NCI-H69 (cell line): ENCODE results near the gene NANOG.
"Not testable (repeated sequence)": the region's sequence is repeated elsewhere in the genome, so short reads cannot be mapped to it uniquely, and the experiment has no call there.

Experiments
- DNase-seq: peaks from one replicate; lab custom pipeline; 2025; lab: John Stamatoyannopoulos, UW

Gene NANOG

DNA sequence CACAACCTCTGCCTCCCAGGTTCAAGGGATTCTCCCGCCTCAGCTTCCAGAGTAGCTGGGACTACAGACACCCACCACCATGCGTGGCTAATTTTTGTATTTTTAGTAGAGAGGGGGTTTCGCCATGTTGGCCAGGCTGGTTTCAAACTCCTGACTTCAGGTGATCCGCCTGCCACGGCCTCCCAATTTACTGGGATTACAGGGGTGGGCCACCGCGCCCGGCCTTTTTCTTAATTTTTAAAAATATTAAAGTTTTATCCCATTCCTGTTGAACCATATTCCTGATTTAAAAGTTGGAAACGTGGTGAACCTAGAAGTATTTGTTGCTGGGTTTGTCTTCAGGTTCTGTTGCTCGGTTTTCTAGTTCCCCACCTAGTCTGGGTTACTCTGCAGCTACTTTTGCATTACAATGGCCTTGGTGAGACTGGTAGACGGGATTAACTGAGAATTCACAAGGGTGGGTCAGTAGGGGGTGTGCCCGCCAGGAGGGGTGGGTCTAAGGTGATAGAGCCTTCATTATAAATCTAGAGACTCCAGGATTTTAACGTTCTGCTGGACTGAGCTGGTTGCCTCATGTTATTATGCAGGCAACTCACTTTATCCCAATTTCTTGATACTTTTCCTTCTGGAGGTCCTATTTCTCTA lies at the start of gene NANOG:
NANOG (plus strand) TSS at position 519 of the 645 bp plus-strand sequence. CDS start 213 bp downstream, outside the sequence.
- not testable (repeated sequence) for DNase-seq

DNA sequence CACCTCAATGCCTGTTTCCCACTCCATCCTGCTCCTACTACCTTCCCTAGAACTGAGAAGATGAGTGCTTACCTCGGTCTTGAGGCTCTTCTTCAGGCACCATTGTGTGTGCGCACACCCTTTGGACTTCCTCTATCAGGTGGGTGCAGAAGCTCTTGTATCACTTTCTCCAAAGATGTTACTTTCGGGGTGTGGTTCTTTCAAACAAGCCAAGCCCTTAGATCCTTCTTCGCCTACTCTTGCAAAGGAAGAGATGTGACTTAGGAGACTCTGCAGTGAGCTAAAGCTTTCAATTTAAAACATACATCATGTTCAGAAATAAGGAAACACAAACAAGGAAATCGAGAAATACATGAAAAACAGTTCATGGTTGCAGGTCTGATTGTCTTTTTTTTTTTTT lies 42.0 kb upstream of the NANOG start, which contains the start of gene CLEC4C:
CLEC4C (minus strand) TSS at position 130 of the 400 bp plus-strand sequence; CDS start at position 103, 27 bp downstream.
- DNase-seq = no peak

DNA sequence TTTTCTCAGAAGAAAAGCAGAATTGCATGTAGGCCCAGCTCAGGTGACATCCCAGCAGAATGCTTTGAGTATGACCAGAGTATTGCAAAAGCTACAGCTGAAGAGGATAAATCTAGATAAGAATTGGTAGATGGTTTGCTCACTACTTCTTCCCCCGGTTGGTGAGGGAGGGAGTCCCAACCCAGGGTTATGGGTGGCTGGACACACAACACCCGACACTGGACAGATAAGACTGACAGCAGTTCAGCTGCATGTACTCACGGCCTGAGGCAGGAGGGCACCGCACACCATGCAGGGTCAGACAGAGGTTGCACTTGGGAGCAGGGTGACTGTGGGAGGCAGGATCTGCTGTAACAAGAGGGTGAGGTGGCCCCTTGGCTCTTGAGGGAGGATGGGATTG lies 40.4 kb upstream of the NANOG start:
- no peak for DNase-seq

DNA sequence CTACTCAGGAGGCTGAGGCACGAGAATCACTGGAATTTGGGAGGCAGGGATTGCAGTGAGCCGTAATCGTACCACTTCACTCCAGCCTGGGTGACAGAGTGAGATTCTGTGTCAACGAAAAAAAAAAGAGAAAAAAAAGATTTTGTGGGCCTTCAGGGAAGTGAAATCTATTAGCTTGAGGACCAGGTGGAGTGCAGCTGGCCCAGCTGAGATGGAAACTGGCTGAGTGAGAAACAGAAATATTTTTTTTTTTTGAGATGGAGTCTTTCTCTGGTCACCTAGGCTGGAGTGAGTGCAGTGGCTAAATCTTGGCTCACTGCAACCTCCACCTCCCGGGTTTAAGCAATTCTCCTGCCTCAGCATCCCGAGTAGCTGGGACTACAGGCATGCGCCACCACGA lies 39.8 kb upstream of the NANOG start:
- no peak for DNase-seq

DNA sequence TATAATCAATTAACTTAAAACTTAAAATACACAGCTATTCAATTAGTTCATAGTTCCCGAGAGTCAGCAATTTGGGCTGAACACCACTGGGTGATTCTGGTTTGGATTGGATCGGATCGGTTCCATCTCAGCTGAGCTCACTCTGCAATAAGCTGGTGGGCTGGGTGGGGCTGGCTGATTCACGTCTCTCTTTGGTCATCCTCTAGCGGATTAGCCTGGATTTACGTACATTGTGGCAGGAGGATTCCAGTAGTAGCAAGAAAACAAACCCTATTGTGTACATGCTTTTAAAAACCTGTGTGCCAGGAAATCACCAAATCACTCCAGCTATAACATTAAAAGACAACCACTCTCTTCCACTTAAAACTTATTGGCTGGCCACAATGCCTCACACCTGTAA lies 38.9 kb upstream of the NANOG start:
- DNase-seq = no peak

DNA sequence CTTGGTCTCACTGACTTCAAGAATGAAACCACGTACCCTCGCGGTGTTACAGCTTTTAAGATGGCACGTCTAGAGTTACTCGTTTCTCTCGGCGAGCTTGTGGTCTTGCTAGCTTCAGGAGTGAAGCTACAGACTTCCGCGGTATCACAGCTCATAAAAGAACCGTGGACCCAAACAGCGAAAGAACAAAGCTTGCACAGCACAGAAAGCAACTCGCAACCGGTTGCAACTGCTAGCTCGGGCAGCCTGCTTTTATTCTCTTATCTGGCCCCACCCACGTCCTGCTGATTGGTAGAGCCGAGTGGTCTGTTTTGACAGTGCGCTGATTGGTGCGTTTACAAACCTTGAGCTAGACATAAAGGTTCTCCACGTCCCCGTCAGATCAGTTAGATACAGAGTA lies 37.8 kb upstream of the NANOG start:
- DNase-seq = no peak

DNA sequence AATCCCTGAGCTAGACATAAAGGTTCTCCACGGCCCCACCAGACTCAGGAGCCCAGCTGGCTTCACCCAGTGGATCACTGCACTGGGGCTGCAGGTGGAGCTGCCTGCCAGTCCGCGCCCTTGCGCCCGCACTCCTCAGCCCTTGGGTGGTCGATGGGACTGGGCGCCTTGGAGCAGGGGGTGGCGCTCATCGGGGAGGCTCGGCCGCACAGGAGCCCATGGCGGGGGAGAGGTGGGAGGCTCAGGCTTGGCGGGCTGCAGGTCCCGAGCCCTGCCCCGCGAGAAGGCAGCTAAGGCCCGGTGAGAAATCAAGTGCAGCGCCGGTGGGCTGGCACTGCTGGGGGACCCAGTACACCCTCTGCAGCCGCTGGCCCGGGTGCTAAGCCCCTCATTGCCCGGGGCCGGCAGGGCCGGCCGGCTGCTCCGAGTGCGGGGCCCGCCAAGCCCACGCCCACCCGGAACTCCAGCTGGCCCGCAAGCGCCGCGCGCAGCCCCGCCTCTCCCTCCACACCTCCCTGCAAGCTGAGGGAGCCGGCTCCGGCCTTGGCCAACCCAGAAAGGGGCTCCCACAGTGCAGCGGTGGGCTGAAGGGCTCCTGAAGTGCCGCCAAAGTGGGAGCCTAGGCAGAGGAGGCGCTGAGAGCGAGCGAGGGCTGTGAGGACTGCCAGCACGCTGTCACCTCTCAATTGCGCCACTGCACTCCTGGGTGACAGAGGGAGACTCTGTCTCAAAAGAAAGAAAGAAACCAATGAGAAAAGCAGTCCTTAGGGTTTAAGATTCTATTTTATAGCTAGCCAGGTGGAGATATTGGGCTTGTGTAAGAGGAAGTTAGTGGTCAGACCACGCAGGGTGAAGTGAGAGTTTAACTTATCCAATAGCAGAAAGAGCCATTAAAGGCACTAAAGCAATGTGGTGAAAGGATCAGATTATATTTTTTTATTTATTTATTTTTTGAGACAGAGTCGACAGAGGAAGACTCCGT lies 37.0 kb upstream of the NANOG start:
- not testable (repeated sequence) for DNase-seq

DNA sequence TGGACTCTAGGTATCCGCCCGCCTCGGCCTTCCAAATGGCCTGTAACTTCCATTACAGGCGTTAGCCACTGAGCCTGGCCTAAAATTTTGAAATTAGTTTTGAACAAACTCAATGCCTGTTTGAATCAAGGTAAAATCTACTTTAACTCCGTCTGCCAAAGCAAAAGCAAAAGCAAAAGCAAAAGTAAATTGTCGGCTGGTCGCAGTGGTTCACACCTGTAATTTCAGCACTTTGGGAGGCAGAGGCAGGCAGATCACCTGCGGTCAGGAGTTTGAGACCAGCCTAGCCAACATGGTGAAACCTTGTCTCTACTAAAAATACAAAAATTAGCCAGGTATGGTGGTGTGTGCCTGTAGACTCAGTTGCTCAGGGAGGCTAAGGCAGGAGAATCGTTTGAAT lies 33.5 kb upstream of the NANOG start:
- DNase-seq = not testable (repeated sequence)

DNA sequence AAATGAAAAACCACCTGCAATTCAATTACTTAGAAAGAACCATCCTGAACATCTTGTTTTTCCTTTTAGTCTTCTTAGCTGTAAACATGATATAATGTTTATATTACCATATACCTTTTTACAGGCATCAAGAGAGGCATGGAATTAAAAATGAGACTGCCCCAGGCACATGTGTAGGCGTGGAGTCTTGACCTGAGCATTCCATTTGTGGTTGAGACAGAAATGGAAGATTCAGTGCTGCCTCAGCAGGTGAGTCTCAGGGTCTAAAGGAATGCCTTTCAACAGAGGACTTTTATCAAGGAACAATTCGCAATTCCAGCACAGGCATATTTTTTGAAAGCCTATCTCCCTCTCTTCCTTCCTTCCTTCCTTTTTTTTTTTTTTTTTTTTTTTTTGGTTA lies 32.2 kb upstream of the NANOG start:
- no peak for DNase-seq

DNA sequence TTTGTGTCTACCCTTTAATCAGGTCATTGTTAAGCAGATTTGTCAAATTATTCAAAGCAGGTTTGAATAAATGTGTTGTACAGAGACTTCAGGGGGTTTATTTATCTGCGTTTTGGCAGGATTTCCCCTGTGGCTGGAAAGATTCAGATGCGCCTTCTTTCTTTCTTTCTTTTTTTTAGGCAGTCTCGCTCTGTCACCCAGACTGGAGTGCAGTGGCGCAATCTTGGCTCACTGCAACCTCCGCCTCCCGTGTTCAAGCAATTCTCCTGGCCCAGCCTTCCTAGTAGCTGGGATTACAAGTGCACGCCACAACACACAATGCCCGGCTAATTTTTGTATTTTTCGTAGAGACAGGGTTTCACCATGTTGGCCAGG lies 30.4 kb upstream of the NANOG start:
- DNase-seq = no peak

DNA sequence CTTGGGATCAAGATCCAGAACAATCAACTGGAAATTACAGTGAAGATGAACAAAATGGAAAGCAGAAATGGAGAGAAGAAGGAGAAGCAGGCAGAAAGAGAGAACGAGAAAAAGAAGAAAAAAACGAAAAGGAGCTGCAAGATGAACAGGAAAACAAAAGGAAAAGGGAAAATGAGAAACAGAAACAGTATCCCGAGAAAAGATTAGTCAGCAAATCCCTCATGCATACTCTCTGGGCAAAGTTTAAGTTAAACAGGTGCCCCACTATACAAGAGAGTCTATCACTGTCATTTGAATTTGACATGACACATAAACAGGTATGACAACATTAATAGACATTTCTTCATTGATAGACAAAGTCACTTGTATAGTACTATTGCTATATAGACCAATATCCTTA lies 19.2 kb upstream of the NANOG start:
- DNase-seq = no peak

DNA sequence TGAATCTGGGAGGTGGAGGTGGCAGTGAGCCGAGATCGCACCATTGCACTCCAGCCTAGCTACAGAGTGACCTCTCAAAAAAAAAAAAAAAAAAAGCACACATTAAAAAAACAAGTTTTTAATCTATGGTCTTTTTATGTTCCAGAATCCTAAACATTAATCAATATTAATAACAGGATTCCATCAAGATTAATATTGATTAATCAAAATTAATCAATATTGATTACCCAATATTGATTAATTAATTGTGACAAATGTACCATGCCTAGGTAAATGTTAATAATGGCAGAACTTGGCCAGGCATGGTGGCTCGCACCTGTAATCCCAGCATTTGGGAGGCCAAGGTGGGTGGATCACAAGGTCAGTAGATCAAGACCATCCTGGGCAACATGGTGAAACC lies 7.9 kb upstream of the NANOG start:
- no peak for DNase-seq

DNA sequence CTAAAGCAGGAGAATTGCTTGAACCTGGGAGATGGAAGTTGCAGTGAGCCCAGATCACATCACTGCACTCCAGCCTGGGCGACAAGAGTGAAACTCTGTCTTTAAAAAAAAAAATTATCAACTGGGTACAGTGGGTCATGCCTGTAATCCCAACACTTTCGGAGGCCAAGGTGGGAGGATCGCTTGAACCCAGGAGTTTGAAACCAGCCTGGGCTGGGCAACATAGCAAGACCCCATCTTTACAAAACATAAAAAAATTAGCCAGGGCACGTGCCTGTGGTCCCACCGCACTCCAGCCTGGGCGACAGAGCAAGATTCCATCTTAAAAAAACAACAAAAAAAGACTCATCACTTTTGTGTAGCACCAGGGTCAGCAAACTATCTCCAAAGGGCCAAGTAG lies 7.1 kb upstream of the NANOG start:
- DNase-seq = no peak

DNA sequence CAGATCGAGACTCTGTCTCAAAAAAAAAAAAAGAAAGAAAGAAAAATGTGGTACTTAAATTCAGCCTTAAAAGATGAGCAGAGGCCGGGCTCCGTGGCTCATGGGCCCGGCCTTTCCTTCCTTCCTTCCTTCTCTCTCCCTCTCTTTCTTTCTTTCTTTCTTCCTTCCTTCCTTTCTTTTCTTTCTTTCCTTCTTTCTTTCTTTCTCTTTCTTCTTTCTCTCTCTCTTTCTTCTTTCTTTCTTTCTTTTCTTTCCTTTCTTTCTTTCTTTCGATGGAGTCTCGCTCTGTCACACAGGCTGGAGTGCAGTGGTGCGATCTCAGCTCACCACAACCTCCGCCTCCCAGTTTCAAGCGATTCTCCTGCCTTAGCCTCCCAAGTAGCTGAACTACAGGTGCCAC lies 5.8 kb upstream of the NANOG start:
- not testable (repeated sequence) for DNase-seq

DNA sequence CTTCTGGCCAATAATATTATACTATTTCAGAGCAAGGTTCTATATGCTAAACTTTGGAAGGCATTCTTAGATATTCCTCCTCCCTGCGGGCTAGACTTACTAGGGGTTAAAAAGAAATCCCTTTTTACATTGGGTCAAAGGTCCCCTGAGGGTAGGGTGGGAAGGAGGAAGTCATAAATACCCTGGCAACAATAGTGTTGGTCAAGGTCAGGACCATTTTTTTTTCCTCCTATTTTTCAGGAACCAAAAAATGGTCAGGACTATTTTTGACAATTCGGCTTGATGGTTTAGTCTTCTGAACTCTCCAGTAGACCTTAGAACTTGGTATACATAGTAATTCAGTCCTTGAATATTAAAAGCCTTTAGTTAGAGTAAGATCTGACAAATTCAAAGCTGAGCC lies 4.5 kb upstream of the NANOG start:
- no peak for DNase-seq

DNA sequence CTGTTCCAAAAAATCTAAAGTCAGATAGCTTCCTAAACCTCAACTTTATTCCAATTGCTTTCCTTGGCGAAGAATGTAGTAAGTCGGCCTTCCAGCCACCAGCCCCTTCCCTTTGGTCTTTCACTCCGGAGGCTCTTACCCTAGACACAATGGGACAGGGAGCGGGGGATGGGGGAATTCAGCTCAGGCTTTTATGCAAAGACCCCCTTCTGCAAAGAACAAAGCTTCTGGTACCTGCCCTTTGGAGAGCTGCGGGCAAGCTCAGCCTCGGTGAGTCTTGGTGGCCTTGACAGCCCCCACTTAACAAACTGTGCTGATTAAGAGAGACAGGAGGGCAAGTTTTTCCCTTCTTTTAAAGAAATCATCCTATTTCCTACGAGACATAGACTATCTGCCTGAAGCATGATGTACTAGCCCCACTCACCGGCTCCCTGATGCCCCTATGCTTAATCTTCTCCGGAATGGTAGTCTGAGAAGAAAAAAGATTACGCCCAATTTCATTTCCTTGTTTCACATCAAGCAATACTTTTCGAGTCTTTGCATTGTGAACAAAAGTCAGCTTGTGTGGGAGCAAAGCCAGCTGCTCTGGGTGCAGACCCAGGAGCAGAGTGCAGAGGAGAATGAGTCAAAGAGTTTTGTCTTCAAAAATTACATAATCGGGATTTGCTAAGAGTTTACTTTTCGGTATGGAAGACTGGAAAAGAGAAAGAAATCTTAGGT lies 1.5 kb upstream of the NANOG start:
- no peak for DNase-seq

DNA sequence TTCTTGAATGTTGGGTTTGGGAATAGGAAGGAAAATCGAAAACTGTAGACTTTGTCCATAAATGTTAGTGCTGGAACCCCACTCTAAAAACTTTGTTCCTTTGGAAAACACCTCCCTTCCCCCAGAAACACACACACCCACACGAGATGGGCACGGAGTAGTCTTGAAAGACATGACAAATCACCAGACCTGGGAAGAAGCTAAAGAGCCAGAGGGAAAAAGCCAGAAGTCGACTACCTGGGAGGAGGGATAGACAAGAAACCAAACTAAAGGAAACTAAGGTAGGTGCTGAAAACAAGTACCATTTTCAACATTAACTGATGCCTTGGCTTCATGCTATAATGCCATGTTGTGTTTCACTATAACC lies 925 bp upstream of the NANOG start:
- no peak for DNase-seq

DNA sequence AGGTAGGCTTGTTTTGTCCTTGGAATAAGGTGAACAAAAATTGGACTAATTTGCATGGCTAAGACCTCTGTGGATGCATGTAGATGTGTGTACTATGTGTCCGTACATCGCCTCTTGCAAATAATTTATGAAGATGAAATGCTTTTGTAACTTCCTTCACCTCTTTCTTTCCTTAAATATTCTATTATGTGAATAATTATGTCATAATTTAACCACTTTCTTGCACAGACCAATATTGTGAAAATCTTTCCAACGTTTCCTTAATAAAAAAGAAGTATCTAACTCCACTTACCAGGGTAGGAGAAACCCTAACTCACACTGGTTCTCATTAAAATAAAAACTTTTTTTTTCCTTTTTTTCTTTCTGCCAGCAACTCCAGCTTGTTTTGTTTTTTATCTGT lies 4.0 kb downstream of the NANOG start:
- no peak for DNase-seq

DNA sequence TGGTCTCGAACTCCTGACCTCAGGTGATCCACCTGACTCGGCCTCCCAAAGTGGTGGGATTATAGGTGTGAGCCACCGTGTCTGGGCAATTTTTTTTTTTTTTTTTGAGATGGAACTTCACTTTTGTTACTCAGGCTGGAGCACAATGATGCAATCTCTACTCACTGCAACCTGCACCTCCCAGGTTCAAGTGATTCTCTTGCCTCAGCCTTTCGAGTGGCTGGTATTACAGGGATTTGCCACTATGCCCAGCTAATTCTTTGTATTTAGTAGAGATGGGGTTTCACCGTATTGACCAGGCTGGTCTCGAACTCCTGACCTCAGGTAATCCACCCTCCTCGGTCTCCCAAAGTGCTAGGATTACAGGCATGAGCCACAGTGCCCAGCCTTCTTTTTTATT lies 8.1 kb downstream of the NANOG start:
- not testable (repeated sequence) for DNase-seq

DNA sequence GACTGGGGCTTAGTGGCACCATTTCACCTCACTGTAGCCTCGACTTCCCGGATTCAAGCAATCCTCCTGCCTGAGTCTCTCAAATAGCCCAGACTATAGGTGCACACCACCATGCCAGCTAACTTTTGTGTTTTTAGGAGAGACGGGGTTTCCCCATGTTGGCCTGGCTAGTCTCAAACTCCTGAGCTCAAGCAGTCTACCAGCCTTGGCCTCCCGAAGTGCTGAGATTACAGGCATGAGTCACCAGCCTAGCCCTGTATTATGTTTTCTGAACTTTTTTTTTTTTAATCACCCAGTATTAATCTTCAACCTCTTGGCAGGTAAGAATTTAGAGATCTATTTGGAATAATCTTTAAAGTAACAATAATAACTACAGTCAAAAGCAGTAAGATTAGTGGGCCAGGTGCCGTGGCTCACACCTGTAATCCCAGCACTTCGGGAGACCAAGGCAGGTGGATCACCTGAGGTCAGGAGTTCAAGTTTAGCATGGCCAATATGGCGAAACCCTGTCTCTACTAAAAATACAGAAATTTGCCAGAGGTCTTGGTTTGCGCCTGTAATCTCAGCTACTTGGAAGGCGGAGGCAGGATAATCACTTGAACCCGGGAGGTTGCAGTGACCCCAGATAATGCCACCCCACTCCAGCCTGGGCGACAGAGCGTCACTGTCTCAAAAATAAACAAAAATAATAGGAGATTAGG lies 8.6 kb downstream of the NANOG start:
- no peak for DNase-seq

DNA sequence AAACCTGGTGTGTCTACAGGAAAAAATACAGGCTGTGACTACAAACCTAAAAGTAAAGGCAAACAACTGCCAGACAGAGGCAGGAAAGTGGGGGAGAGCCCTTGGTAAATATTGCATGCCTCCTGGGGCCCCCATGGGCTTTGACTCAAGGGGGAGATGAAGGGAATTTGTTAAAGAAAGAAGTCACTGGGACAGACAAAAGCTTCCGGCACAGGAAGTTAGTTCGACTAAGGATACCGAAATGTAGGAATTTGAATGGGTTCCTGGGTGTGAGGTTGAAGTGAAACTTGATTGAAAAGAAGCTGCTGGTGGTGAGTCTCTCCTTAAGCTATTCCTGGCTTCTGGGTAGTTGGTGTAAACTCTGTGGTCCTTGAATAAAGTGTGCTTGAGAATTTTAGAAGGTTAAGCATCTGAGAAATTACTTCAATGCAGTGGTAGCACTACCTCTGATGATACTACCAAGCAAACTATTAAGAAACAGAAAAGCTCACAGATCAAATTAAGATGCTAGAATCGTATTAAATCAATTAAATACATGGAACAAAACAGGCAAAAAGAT lies 9.6 kb downstream of the NANOG start:
- not testable (repeated sequence) for DNase-seq

DNA sequence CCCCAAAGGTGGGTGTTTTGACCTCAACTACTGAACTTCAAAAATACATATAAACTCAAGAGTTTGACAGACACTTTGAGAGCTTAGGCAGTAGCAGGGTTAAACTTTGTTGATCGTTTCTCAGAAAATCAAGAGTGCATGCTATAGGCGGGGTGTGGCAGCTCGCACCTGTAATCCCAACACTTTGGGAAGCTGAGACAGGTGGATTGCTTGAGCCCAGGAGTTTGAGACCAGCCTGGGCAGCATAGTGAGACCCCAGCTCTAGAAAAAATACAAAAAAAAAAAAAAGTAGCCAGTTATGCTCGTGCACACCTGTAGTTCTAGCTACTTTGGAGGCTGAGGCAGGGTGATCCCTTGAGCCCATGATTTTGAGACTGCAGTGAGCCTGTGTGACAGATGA lies 12.3 kb downstream of the NANOG start:
- DNase-seq = no peak
